Measurements from ENCODE around the gene CLIC3.
A peak's percentile ranks its signal among the peaks of the same experiment; 100 is the strongest.

Gene CLIC3

DNA sequence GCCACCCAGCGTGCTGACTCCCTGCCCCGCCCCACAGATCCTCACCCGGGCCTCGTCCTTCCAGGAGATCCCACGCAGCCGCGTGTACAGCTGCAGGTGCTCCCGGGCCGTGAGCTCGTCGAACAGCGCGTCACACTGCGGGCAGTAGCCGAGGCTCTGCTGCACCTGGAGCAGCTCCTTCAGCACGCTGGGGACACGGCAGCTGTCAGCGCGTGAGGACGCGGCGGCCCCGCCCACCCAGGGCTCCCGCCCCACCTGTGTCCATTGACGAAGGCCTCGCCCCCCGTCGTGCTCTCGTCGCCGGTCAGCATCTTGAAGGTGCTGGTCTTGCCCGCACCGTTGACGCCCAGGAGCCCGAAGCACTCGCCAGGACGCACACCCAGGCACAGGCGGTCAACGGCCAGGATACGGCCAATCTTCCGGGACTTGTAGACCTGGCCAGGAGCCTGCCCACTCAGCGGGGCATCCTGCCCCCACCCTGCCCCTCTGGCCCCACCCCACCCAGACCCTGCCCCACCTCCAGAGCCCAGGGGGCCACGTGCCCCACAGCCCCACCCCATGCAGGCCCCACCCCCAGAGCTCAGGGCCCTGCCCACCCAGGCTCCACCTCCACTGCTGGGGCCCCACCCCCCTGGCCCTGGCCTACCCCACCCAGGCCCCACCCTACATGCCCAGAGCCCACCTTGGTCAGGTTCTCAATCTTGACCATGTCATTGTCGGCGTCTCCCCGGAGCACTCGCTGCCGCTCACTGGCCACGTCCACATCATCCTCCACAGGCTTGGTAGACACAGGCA lies 13.8 kb upstream of the CLIC3 start:
- no peak overlapping the region for H3K9ac ChIP-seq (ENCODE audit: low read depth, low read length)
- H3K9me3 ChIP-seq (ENCODE audit: insufficient read depth, low read length, severe bottlenecking) = no peaks in the 10 kb centered on the region
- ATAC-seq (ENCODE audit: insufficient read depth, low read depth) (0 out of 3 replicates have a peak, but pooled peaks have one; percentile 31), DNase-seq (no peak)
- H3K79me2 ChIP-seq (ENCODE audit: insufficient read depth, low read length) = no peaks in the 10 kb centered on the region
- H3K4me1 ChIP-seq (ENCODE audit: insufficient read depth, low read length) = no peaks in the 10 kb centered on the region
- H3K4me2 ChIP-seq (ENCODE audit: insufficient read depth, low read length) = no peak overlapping the region
- TF ChIP-seq EZH2 (IDR thresholded peaks at IDR 0.05; ENCODE audit: borderline replicate concordance, low read depth, low read length, severe bottlenecking) = no peak
- TF ChIP-seq, protein P1, sequence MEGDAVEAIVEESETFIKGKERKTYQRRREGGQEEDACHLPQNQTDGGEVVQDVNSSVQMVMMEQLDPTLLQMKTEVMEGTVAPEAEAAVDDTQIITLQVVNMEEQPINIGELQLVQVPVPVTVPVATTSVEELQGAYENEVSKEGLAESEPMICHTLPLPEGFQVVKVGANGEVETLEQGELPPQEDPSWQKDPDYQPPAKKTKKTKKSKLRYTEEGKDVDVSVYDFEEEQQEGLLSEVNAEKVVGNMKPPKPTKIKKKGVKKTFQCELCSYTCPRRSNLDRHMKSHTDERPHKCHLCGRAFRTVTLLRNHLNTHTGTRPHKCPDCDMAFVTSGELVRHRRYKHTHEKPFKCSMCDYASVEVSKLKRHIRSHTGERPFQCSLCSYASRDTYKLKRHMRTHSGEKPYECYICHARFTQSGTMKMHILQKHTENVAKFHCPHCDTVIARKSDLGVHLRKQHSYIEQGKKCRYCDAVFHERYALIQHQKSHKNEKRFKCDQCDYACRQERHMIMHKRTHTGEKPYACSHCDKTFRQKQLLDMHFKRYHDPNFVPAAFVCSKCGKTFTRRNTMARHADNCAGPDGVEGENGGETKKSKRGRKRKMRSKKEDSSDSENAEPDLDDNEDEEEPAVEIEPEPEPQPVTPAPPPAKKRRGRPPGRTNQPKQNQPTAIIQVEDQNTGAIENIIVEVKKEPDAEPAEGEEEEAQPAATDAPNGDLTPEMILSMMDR (IDR thresholded peaks at IDR 0.05; ENCODE audit: borderline replicate concordance, extremely low read depth, low read length, poor library complexity, severe bottlenecking) = no peak
- H3K4me3 ChIP-seq (ENCODE audit: low read depth in 1 of 2, low read length in 2 of 2) = no peak overlapping the region
- no peaks in the 10 kb centered on the region for H3K36me3 ChIP-seq (ENCODE audit: insufficient read depth, low read length)
- no peak overlapping the region for H3K27ac ChIP-seq (ENCODE audit: low read length)
- H3K27me3 ChIP-seq (ENCODE audit: insufficient read depth, low read length, poor library complexity) = no peaks in the 10 kb centered on the region
- no peak overlapping the region for H2AFZ ChIP-seq (ENCODE audit: low read depth, low read length)
- no peaks in the 10 kb centered on the region for H4K20me1 ChIP-seq (ENCODE audit: insufficient read depth, low read length)

DNA sequence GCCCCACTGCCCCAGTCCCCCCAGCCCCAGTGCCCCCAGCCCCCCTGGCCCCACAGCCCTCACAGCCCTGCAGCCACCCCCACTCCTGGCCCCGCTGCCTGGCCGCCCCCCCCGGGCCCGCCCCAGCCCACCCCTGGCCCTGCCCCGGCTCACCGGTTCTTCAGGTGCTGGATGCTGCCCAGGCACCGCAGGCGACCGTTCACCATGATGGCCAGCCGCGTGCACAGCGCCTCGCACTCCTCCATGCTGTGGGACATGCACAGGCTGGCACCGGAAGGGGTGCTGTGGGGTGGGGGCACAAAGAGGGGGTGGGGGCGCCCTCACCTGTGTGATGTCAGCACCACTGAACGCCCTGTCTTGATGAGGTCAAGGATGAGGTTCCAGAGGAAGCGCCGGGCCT lies 12.8 kb upstream of the CLIC3 start:
- Histone ChIP-seq H3K9me3 (ENCODE audit: insufficient read depth, low read length, severe bottlenecking) (no peaks in the 10 kb centered on the region), H3K79me2 (ENCODE audit: insufficient read depth, low read length) (no peaks in the 10 kb centered on the region), H3K27ac (ENCODE audit: low read length) (no peak overlapping the region), H3K36me3 (ENCODE audit: insufficient read depth, low read length) (no peaks in the 10 kb centered on the region), H3K27me3 (ENCODE audit: insufficient read depth, low read length, poor library complexity) (no peaks in the 10 kb centered on the region), H2AFZ (ENCODE audit: low read depth, low read length) (no peak overlapping the region), H3K4me1 (ENCODE audit: insufficient read depth, low read length) (no peaks in the 10 kb centered on the region), H3K9ac (ENCODE audit: low read depth, low read length) (no peak overlapping the region), H3K4me3 (ENCODE audit: low read depth in 1 of 2, low read length in 2 of 2) (no peak overlapping the region), H3K4me2 (ENCODE audit: insufficient read depth, low read length) (no peak overlapping the region), H4K20me1 (ENCODE audit: insufficient read depth, low read length) (no peaks in the 10 kb centered on the region)
- ATAC-seq (ENCODE audit: insufficient read depth, low read depth) (no peak), DNase-seq (no peak)
- TF ChIP-seq, protein P1 (IDR thresholded peaks at IDR 0.05; ENCODE audit: borderline replicate concordance, extremely low read depth, low read length, poor library complexity, severe bottlenecking) = no peak
- TF ChIP-seq EZH2 (IDR thresholded peaks at IDR 0.05; ENCODE audit: borderline replicate concordance, low read depth, low read length, severe bottlenecking) = no peak

DNA sequence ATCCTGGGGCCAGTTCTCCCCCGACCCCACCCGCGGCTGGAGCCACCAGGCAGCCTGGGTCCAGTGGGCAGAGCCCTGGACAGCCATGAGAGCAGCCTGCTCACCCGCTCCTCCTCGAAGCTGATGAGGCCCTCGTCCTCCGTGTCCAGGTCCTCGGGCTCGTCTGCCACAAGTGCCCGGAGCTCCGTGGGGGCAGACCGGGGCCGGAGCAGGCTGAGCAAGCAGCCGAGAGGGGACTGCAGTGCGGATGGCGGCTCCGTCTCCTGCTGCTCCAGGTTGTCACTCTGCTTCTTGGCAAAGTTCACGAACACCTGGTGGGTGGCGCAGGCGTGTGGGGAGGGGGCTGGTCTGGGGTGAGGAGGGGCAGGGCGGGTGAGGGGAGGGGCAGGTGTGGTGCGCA lies 11.9 kb upstream of the CLIC3 start:
- Histone ChIP-seq H3K4me1 (ENCODE audit: insufficient read depth, low read length) (no peaks in the 10 kb centered on the region), H3K4me2 (ENCODE audit: insufficient read depth, low read length) (no peak overlapping the region), H2AFZ (ENCODE audit: low read depth, low read length) (no peak overlapping the region), H3K9ac (ENCODE audit: low read depth, low read length) (no peak overlapping the region), H3K79me2 (ENCODE audit: insufficient read depth, low read length) (no peaks in the 10 kb centered on the region), H3K36me3 (ENCODE audit: insufficient read depth, low read length) (no peaks in the 10 kb centered on the region), H4K20me1 (ENCODE audit: insufficient read depth, low read length) (no peaks in the 10 kb centered on the region), H3K4me3 (ENCODE audit: low read depth in 1 of 2, low read length in 2 of 2) (no peak overlapping the region), H3K27ac (ENCODE audit: low read length) (no peak overlapping the region), H3K9me3 (ENCODE audit: insufficient read depth, low read length, severe bottlenecking) (no peaks in the 10 kb centered on the region), H3K27me3 (ENCODE audit: insufficient read depth, low read length, poor library complexity) (no peaks in the 10 kb centered on the region)
- TF ChIP-seq, protein P1 (IDR thresholded peaks at IDR 0.05; ENCODE audit: borderline replicate concordance, extremely low read depth, low read length, poor library complexity, severe bottlenecking) = no peak
- TF ChIP-seq EZH2 (IDR thresholded peaks at IDR 0.05; ENCODE audit: borderline replicate concordance, low read depth, low read length, severe bottlenecking) = no peak
- ATAC-seq (ENCODE audit: insufficient read depth, low read depth) (no peak), DNase-seq (no peak)

All from DND-41 (cell line).